Nephron progenitor cell (in vitro differentiated cells): Measurements from ENCODE around the gene ATP6V1F.
A peak's percentile ranks its signal among the peaks of the same experiment; 100 is the strongest.

Experiments
- DNase-seq: peaks from one replicate; pipeline ENCODE4 v3.0.0; 2021
- H3K27ac Mint-ChIP-seq: 2 replicates; pipeline ENCODE4 v1.8.0; 2021; ENCODE audit warnings: mild to moderate bottlenecking, moderate library complexity, mixed read lengths
- H3K27me3 Mint-ChIP-seq: 2 replicates; pipeline ENCODE4 v1.8.0; 2021; ENCODE audit warnings: mild to moderate bottlenecking, low read depth, mixed read lengths; ENCODE audit not compliant: poor library complexity
- H3K36me3 Mint-ChIP-seq: 2 replicates; pipeline ENCODE4 v1.8.0; 2021; ENCODE audit warnings: low read depth, mixed read lengths
- H3K4me1 Mint-ChIP-seq: 2 replicates; pipeline ENCODE4 v1.8.0; 2021; ENCODE audit warnings: mixed read lengths
- H3K4me3 Mint-ChIP-seq: 2 replicates; pipeline ENCODE4 v1.8.0; 2021; ENCODE audit warnings: mild to moderate bottlenecking, moderate library complexity, mixed read lengths
- H3K9me3 Mint-ChIP-seq: 2 replicates; pipeline ENCODE4 v1.8.0; 2021; ENCODE audit warnings: mild to moderate bottlenecking, moderate library complexity, mixed read lengths
- CTCF ChIP-seq: fragments of 200-600 bp; sonication (generic); IDR thresholded peaks from 2 replicates; pipeline ENCODE4 v1.5.0; 2021; ENCODE audit warnings: antibody characterized with exemption

ATP6V1F gene

GRCh38 chr7:128903621-128904361 is 41.1 kb downstream of the ATP6V1F start:
- H3K36me3 Mint-ChIP-seq = peaks cover 67% of the 10 kb centered on the region
- H3K4me1 Mint-ChIP-seq = peaks cover 12% of the 10 kb centered on the region
- H3K27ac Mint-ChIP-seq = no peak overlapping the region
- no peaks in the 10 kb centered on the region for H3K27me3 Mint-ChIP-seq
- no peak overlapping the region for H3K4me3 Mint-ChIP-seq
- no peak for DNase-seq
- peaks cover 20% of the 10 kb centered on the region for H3K9me3 Mint-ChIP-seq
- TF ChIP-seq CTCF = no peak

DNA sequence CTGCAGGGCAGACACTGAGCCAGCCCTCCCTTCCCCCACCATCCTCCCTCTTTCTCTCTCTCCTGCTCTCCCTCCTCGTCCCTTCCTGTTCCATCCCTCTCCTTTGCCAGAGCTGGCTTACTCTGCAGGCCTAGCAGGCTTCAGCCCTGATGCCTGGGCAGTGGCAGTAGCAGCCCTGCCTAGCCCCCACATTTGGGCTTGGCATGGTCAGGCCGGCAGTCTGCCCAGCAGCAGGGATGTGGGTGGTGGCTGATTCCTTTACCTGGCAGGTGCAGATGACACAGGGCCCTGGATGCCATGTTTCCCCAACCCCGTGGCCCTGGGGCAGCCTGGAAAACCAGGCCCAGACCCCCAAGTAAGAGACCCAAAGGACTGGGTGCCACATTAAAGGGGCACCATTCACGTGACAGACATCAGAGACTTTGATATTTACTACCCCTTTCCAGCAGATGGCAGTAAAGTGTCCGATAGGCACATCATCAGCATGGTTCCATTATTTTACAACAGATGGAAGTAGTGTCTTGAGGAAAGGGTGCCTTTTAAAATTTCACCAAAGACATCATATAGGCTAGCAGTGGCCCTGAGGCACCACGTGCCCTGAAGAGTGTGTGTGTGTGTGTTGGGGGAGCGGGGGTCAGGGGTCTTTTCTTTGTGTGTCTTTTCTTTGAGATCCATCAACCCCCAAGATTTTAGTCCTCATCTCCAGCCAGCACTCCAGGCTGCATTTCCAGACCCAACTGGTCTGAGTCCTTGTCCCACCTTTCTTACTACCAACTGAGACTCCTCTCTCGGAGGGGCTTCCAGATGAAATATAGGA is 41.9 kb downstream of the ATP6V1F start:
- Mint-ChIP-seq H3K27ac (no peak overlapping the region), H3K4me3 (no peak overlapping the region), H3K27me3 (no peaks in the 10 kb centered on the region), H3K4me1 (peaks cover 20% of the 10 kb centered on the region), H3K9me3 (peaks cover 15% of the 10 kb centered on the region), H3K36me3 (peaks cover 60% of the 10 kb centered on the region)
- peak; percentile 49 for TF ChIP-seq CTCF
- DNase-seq = no peak

- Mint-ChIP-seq H3K4me3 (no peak overlapping the region), H3K4me1 (peaks cover 31% of the 10 kb centered on the region), H3K9me3 (peaks cover 6% of the 10 kb centered on the region), H3K27me3 (peaks cover 3% of the 10 kb centered on the region), H3K27ac (no peak overlapping the region), H3K36me3 (peaks cover 44% of the 10 kb centered on the region)
- no peak for TF ChIP-seq CTCF
- no peak for DNase-seq
Observed at GRCh38 chr7:128906001-128906765, 43.5 kb downstream of the ATP6V1F start.

GRCh38 chr7:128906766-128907559 is 44.3 kb downstream of the ATP6V1F start:
- peaks cover 39% of the 10 kb centered on the region for H3K4me1 Mint-ChIP-seq
- peaks cover under 1% of the 10 kb centered on the region for H3K9me3 Mint-ChIP-seq
- DNase-seq = no peak
- peaks cover 3% of the 10 kb centered on the region for H3K27me3 Mint-ChIP-seq
- H3K36me3 Mint-ChIP-seq = peaks cover 36% of the 10 kb centered on the region
- H3K27ac Mint-ChIP-seq = no peak overlapping the region
- no peak for TF ChIP-seq CTCF
- H3K4me3 Mint-ChIP-seq = no peak overlapping the region

- Mint-ChIP-seq H3K27ac (peak overlapping the region; percentile 98), H3K27me3 (peaks cover 6% of the 10 kb centered on the region)
- no peak for DNase-seq
Observed at GRCh38 chr7:128908750-128909624, 46.3 kb downstream of the ATP6V1F start.

More at GRCh38 chr7:128908750-128909624, 46.3 kb downstream of the ATP6V1F start:
- Mint-ChIP-seq H3K4me3 (peak overlapping the region; percentile 85), H3K4me1 (peaks cover 46% of the 10 kb centered on the region), H3K9me3 (no peaks in the 10 kb centered on the region), H3K36me3 (peaks cover 22% of the 10 kb centered on the region)
- TF ChIP-seq CTCF = no peak
